ENCODE data around the gene TRERF1. TPM values are rescaled to one million over a fixed set of nuclear protein-coding genes. Genes with fewer than 3 reads are reported as not detected.

Gene TRERF1
- total RNA-seq, 1 experiment from 2014 or later = 22.3 TPM

GRCh38 chr6:42335896-42336295 is 115.8 kb downstream of the TRERF1 start (continued):
- TF ChIP-seq IRF1 (CRISPR knock-in tag; IDR thresholded peaks at IDR 0.05) (no peak), PRRX2 (CRISPR knock-in tag; IDR thresholded peaks at IDR 0.05) (no peak), FOXJ3 (CRISPR knock-in tag; IDR thresholded peaks at IDR 0.05; ENCODE audit: borderline replicate concordance) (no peak), ARID4B (CRISPR knock-in tag; IDR thresholded peaks at IDR 0.05; ENCODE audit: borderline replicate concordance) (no peak), ZNF263 (CRISPR knock-in tag; IDR thresholded peaks at IDR 0.05; ENCODE audit: low read depth) (no peak), SMAD3 (CRISPR knock-in tag; IDR thresholded peaks at IDR 0.05; ENCODE audit: borderline replicate concordance) (no peak), TCF7 (CRISPR knock-in tag; IDR thresholded peaks at IDR 0.05; ENCODE audit: low read depth) (no peak), ESRRA (CRISPR knock-in tag; IDR thresholded peaks at IDR 0.05; ENCODE audit: borderline replicate concordance) (no peak)

- no peak for DNase-seq (ENCODE audit: low spot score)
- no peak for ATAC-seq
- no peaks in the 10 kb centered on the region for H3K27me3 Mint-ChIP-seq (ENCODE audit: low read depth)
- ChIA-PET CTCF (interaction anchor here (1.1 to 4.1 kb wide), 3 partner anchors 12 to 213 kb away, joined by 4 to 12 read pairs (median 5); no protein-coding TSS in a partner anchor), POLR2A (no interaction called here)
- no peaks in the 10 kb centered on the region for H3K36me3 Mint-ChIP-seq
- no peaks in the 10 kb centered on the region for H3K9me3 Mint-ChIP-seq
- peaks cover 24% of the 10 kb centered on the region for H3K4me1 Mint-ChIP-seq
- TF ChIP-seq ZNF281 (CRISPR knock-in tag; IDR thresholded peaks at IDR 0.05) = no peak
- TF ChIP-seq ZNF138 (CRISPR knock-in tag; conservative IDR thresholded peaks at IDR 0.05) = no peak
- no peak for TF ChIP-seq JAZF1 (CRISPR knock-in tag; IDR thresholded peaks at IDR 0.05)
- TF ChIP-seq ZNF121 (CRISPR knock-in tag; IDR thresholded peaks at IDR 0.05) = no peak
- no peak for TF ChIP-seq ZMAT4 (CRISPR knock-in tag; IDR thresholded peaks at IDR 0.05)
- no peak for TF ChIP-seq FOXJ3 (CRISPR knock-in tag; IDR thresholded peaks at IDR 0.05; ENCODE audit: borderline replicate concordance)
- TF ChIP-seq ZNF219 (CRISPR knock-in tag; IDR thresholded peaks at IDR 0.05; ENCODE audit: borderline replicate concordance) = no peak
- TF ChIP-seq IRF1 (CRISPR knock-in tag; IDR thresholded peaks at IDR 0.05) = no peak
- TF ChIP-seq FOXP4 (CRISPR knock-in tag; IDR thresholded peaks at IDR 0.05) = no peak
- TF ChIP-seq MXD4 (CRISPR knock-in tag; IDR thresholded peaks at IDR 0.05; ENCODE audit: borderline replicate concordance) = no peak
- no peak for TF ChIP-seq MLX (CRISPR knock-in tag; IDR thresholded peaks at IDR 0.05)
- no peak for TF ChIP-seq PRRX2 (CRISPR knock-in tag; IDR thresholded peaks at IDR 0.05)
- TF ChIP-seq STAT6 (CRISPR knock-in tag; conservative IDR thresholded peaks at IDR 0.05; ENCODE audit: low read depth) = no peak
- H3K4me3 Mint-ChIP-seq = no peak overlapping the region
- H3K27ac Mint-ChIP-seq = no peak overlapping the region
Measured at GRCh38 chr6:42334870-42335269, 116.9 kb downstream of the TRERF1 start.

Data from WTC11 (cell line).